Motor neuron (in vitro differentiated cells): Measurements from ENCODE around the gene ACTBL2. TPM values are rescaled to one million over a fixed set of nuclear protein-coding genes. Genes with fewer than 3 reads are reported as not detected.
"Not testable (repeated sequence)": the region's sequence is repeated elsewhere in the genome, so short reads cannot be mapped to it uniquely, and the experiment has no call there.

Experiments used
- ATAC-seq, 8 experiments: fragments of 200-7000 bp; cut with Tn5 transposase; replicated peaks in 6 of 8; 2 replicates each; pipeline ENCODE4 v1.8.0; 2021; ENCODE audit warnings: mild to moderate bottlenecking in 8 of 8, moderate library complexity in 8 of 8
- H3K27ac ChIP-seq, 2 donors: fragments of 250-450 bp; sonication (Bioruptor Pico); 2 replicates each; pipeline ENCODE4 v1.9.0; 2021; ENCODE audit warnings: antibody characterized with exemption in 2 of 2, mild to moderate bottlenecking in 2 of 2, moderate library complexity in 1 of 2
- H3K4me1 ChIP-seq, 2 donors: fragments of 250-450 bp; sonication (Bioruptor Pico); replicated peaks in 1 of 2; 2 replicates each; pipeline ENCODE4 v1.6.1; 2021; ENCODE audit warnings: antibody characterized with exemption in 2 of 2, mild to moderate bottlenecking in 2 of 2, moderate library complexity in 1 of 2
- H3K4me3 ChIP-seq, 5 donors: fragments of 250-450 bp; sonication (Bioruptor Pico); 2 replicates each; pipeline ENCODE4 v1.9.0; 2021; ENCODE audit warnings: antibody characterized with exemption in 5 of 5, mild to moderate bottlenecking in 5 of 5, moderate library complexity in 4 of 5
- WGBS, 10 experiments: fragments of 450-650 bp; shearing (Covaris generic); methylation state at CpG; one replicate each; pipeline ENCODE4 v1.0.0; 2022; 5-methylcytosine and 5-hydroxymethylcytosine counted together
- in situ Hi-C, 9 experiments: fragments of 400-800 bp; cut with MboI; loops; one replicate each; pipeline ENCODE4 v1.15.0; 2021; ENCODE audit warnings: low sequenced_read_pairs in 9 of 9, low pct_unique_long_range_greater_than_20kb in 2 of 9; ENCODE audit not compliant: unreplicated experiment in 9 of 9
- total RNA-seq, 8 experiments: library from RNA; unstranded; fragments of 300-600 nt; gene quantifications; 2 replicates each; pipeline versions ENCODE4 v1.2.3 to v1.2.4, GENCODE V29; 2022

ACTBL2 gene
- total RNA-seq, 8 experiments from 2014 or later, result 0.07 to 0.20 (median 0.18) TPM; not detected in 4

DNA sequence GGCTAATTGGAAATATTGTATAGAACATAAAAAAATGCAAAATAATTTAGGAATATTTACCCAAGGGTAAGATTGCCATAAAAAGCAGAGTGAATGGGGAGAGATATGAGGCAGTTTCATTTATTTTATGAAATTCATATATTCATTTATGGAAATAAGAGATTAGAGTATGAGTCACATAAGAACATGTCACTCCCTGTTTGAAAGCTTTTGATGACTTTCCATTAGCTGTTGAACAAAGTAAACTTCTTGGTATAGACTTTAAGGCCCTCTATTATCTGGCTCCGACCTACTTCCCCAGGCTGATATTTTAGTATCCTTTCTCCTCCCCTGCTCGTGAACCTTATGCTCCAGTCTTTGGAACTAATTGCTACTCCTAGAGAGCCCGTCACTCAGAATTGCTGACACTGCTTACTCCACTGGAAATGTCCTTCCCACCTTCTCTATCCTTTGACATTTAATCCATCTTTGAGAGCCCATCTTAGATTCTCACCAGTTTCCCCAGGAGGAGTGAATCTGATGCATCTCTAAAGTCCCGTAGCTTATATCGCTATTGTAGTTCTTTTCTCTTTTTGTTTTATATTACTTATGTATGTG, 8.9 kb upstream of the ACTBL2 start:
- WGBS, 10 experiments, result 66 to 100% (median 87%) methylated on average over 1 to 5 of the region's 5 CpGs
- Histone ChIP-seq H3K27ac (no peak overlapping the region), H3K4me1 (no peaks in the 10 kb centered on the region), H3K4me3 (no peak overlapping the region)
- in situ Hi-C loops, result loop anchor here in 2 of 9 experiments (25.0 kb wide), 1 partner anchor 179 kb away; no protein-coding TSS in a partner anchor
- ATAC-seq, result peak in 1 of 8 experiments; percentile 31

DNA sequence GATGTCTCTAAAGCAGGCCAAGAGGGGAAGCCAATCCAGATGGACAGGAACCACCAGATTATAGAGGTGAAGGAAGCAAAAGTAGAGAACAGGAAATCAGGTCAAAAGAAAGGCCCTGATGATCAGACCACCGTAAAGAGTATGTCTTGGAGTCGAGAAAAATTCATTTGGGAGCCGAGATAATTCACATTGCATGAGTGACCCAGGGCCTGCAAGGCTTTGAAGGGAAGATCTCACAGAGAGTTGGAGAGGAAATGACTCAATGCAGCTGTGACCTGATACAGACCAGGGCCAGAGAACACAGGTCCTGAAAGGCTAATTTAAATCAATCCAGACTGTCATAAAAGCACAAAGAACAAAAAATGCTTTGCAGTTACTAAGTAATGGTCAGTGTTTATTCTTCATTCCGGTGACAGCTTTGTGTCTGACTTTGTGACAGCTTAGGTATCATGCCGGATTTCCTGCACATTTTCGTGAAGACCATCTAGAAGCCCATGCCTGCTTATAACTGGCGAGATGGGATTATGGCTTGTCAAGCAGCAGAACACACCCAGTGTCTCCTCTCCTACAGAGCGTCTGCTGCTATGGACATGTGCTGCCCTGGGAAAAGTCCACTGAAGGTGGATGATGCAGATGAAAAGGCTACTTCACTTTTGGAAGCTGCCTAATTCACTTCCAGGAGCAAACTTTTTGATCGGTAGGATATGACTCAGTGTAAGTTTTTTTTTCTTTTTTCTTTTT, 5.8 kb upstream of the ACTBL2 start:
- no peak overlapping the region for H3K4me3 ChIP-seq
- ATAC-seq, result peak in 2 of 8 experiments; percentile 51 to 86
- no peak overlapping the region for H3K27ac ChIP-seq
- 23 to 100% (median 78%) methylated on average over 1 to 9 of the region's 9 CpGs; no CpG with 5 or more reads in 1 of the 10 experiments for WGBS, 10 experiments
- in situ Hi-C loops, result loop anchor here in 2 of 9 experiments (25.0 kb wide), 1 partner anchor 176 kb away; no protein-coding TSS in a partner anchor
- H3K4me1 ChIP-seq, result no peaks in the 10 kb centered on the region

DNA sequence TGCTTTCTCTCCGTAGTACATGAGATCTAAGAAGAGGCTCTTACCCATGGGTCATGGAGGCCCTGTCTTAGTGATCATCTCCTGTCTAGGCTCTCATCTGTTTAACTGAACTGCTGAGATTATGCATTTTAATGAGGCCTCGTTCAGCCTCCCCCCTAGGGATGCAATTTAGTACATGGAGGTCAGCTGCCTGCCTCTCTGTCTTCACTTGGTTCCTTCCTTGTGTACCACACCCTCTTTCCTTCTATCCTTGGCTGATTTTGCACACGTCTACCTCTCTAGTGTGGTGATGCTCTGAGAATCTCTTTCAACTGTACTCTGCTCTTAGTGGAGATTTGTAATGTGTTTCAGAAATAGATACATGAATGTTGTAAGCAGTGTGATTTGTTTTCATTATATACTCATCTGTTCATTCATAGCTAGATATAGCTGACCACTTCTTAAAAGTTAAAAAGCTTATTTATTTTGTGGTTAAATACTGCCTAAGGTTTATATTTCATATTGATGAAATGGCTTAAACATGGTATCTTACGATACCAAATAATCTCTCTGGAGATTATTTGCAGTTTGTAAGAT, 3.5 kb upstream of the ACTBL2 start:
- Histone ChIP-seq H3K27ac (no peak overlapping the region), H3K4me1 (no peaks in the 10 kb centered on the region), H3K4me3 (no peak overlapping the region)
- in situ Hi-C loops, result loop anchor here in 2 of 9 experiments (25.0 kb wide), 1 partner anchor 174 kb away; no protein-coding TSS in a partner anchor
- WGBS, 10 experiments, result 19 to 100% (median 80%) methylated on average over 1 to 4 of the region's 4 CpGs; no CpG with 5 or more reads in 1 of the 10 experiments
- ATAC-seq, result peak in 2 of 8 experiments; percentile 55 to 86

DNA sequence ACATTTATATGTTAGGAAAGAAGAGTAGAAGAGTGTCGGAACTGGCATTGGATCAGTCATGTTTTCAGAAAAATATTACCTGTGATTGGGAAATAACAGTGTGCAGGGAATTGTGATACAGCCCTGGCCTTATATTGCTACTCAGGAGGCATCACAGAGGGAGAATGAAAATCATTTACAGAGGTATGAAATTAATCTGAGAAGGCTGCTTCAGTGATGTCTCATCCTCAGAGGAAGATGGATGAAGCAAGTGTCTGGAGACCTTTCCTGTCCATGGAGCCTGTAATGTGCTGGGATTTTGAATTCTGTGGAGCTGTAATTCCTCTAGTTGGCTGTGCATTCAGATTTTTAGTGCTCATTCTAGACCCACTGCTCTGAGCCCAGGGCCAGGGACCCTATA, 3.8 kb downstream of the ACTBL2 start:
- ATAC-seq, result no peak
- no peaks in the 10 kb centered on the region for H3K4me1 ChIP-seq
- 60 to 100% (median 100%) methylated on average over 1 of the region's 1 CpG; no CpG with 5 or more reads in 4 of the 10 experiments for WGBS, 10 experiments
- H3K27ac ChIP-seq, result no peak overlapping the region
- in situ Hi-C loops, result loop anchor here in 2 of 9 experiments (25.0 kb wide), 1 partner anchor 167 kb away; no protein-coding TSS in a partner anchor
- no peak overlapping the region for H3K4me3 ChIP-seq

DNA sequence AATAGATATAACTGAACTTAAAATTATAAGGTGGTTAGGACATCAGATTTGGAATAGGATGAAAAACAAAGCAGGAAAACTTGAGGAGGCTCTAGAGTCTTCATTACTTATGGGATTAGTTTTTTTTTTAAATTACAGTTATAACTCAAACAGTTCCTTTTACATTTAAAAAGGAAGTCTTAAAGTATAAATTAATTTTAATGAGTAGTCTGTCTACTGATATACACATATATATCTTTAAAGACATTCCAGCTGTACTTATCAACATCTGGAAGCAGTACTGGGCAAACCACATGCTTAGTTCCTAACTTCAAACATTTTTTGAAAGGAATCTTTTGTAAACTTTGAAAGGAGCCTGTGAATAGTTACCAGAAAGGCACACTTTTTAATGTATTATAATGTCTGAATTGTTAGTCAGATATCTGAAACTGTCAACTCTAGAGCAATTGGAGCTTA, 6.0 kb downstream of the ACTBL2 start:
- Histone ChIP-seq H3K4me3 (no peak overlapping the region), H3K27ac (no peak overlapping the region), H3K4me1 (no peaks in the 10 kb centered on the region)
- ATAC-seq, result no peak
- in situ Hi-C loops, result loop anchor here in 2 of 9 experiments (25.0 kb wide), 1 partner anchor 164 kb away; no protein-coding TSS in a partner anchor

GRCh38 chr5:57470339-57470738, 12.3 kb downstream of the ACTBL2 start:
- Histone ChIP-seq H3K27ac (no peak overlapping the region), H3K4me1 (no peaks in the 10 kb centered on the region), H3K4me3 (no peak overlapping the region)
- in situ Hi-C loops, result no loop called here
- 0 to 100% (median 18%) methylated on average over 1 of the region's 1 CpG; no CpG with 5 or more reads in 3 of the 10 experiments for WGBS, 10 experiments
- no peak for ATAC-seq

DNA sequence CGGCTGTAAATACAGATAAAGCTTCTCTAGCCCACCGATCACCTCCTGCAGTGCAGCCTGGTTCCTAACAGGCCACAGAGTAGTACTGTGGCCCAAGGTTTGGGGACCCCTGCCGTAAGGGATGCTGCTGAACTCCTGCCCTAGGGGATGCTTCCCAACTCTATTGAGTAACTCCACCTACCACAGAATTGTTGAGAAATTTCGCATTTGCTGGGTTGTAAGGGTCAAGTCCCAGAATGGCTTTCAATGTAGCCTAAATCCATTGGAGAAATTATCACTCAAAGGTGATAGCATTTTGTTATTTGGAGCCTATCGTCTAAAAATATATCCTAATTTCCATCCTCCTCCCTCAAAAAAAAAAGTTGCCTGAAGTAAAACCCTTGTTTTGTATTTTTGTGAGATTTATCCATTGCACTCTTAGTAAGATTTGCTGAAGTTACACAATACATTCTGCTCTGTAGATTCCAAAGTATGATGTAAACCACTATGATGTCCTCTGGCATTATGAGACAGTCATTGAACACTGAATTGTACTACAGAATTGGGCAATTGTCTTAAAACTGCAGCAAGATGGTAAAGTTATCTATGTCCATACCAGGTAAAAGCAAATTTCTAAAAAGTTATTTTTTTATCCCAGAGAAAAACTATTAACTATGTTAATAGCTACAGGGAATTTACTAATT, 14.0 kb downstream of the ACTBL2 start:
- 54 to 100% (median 83%) methylated on average over 1 to 5 of the region's 5 CpGs; no CpG with 5 or more reads in 3 of the 10 experiments for WGBS, 10 experiments
- Histone ChIP-seq H3K4me3 (no peak overlapping the region), H3K27ac (no peak overlapping the region), H3K4me1 (no peaks in the 10 kb centered on the region)
- ATAC-seq, result peak in 1 of 8 experiments; percentile 38
- in situ Hi-C loops, result no loop called here

DNA sequence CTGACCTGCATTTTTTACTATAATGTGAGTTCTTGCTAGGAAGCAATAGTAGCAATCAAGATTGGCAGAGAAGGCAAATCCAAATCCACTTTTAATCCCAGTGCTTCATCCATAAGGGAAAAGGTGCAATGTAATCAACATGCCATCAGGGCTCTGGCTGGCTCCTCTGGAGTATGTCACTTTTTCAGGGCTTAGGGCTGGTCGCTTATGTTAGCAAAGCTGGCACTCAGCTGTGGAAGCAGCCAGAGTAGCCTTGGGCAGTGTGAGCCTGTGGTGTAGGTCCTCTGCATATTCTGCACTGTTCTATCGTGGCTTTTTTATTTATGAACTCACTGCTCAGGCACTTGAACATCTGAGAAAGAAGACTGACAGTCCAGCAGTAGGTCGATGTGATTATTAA, 16.1 kb downstream of the ACTBL2 start:
- ATAC-seq, result peak in 3 of 8 experiments; percentile 72 to 88 (median 77)
- H3K27ac ChIP-seq, result no peak overlapping the region
- in situ Hi-C loops, result no loop called here
- WGBS, 10 experiments, result 0 to 68% (median 17%) methylated on average over 1 to 3 of the region's 3 CpGs; no CpG with 5 or more reads in 1 of the 10 experiments
- H3K4me3 ChIP-seq, result no peak overlapping the region
- no peaks in the 10 kb centered on the region for H3K4me1 ChIP-seq

GRCh38 chr5:57460056-57460455, 22.6 kb downstream of the ACTBL2 start:
- H3K4me1 ChIP-seq, ATAC-seq, H3K27ac ChIP-seq, in situ Hi-C loops, H3K4me3 ChIP-seq: not testable (repeated sequence)
- whole genome bisulfite sequencing, 10 experiments, result 80 to 100% (median 80%) methylated on average over 1 to 2 of the region's 3 CpGs; no CpG with 5 or more reads in 7 of the 10 experiments

DNA sequence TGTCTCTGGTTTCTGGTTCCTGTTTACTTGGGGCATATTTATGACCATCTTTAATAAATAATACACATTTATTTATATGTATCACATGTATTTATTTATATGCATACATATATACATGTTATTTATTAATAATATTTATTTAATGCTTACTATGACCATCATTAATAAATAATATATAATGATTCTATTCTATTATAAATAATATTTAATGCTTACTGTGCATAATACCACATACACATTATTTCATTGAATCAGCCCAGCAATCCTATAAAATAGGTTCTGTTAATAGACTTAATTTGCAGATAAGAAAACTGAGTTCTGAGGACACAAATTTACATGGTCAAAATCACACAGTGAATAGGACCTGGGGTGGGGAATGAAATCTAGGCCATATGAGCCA, 24.2 kb downstream of the ACTBL2 start:
- no peak for ATAC-seq

DNA sequence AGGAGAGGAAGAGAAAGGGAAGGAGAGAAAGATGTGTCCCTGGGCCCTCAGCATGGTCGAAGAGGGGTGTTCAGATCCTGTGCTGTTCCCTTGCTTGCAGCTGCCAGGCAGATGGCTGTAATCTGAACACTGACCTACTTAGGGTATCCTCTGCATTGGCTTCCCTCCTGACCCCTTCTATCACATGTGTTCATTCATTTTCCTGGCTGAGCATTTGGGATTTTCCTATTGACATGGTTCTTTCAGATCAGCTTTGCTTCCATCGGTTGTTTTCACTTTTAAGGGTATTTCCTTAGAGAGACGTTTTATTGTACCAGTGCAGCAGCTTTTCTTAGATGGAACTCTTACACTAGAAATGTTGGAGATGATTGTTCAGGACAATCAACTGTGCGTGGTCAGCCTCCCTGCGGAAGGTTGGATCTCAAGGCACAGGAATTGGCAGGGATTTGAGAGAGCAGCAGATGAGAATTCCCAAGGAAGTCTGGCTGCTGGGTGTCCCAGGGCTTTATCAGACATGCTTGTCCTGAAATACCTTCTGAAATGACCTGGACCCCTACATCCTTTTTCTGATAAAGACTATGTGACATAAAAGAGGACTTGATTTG, 26.0 kb downstream of the ACTBL2 start:
- in situ Hi-C loops, result no loop called here
- Histone ChIP-seq H3K4me1 (peaks cover 0 to 9% of the 10 kb centered on the region in 2 donors), H3K27ac (no peak overlapping the region), H3K4me3 (no peak overlapping the region)
- no peak for ATAC-seq
- 0 to 90% (median 80%) methylated on average over 1 to 3 of the region's 5 CpGs; no CpG with 5 or more reads in 2 of the 10 experiments for WGBS, 10 experiments

More for the DNA sequence above, 24.2 kb downstream of the ACTBL2 start:
- Histone ChIP-seq H3K4me3 (no peak overlapping the region), H3K4me1 (peaks cover 0 to 9% of the 10 kb centered on the region in 2 donors), H3K27ac (no peak overlapping the region)
- in situ Hi-C loops, result no loop called here
